ENCODE measurements around the gene ATRN.

ATRN gene

GRCh38 chr20:3651204-3651962 is 180.6 kb downstream of the ATRN start:
- TF ChIP-seq YY1 (IDR thresholded peaks at IDR 0.05; ENCODE audit: insufficient read depth, insufficient read length) (no peak), ZNF274 (IDR thresholded peaks at IDR 0.05; ENCODE audit: low read depth, low read length) (no peak), SUZ12 (IDR thresholded peaks at IDR 0.05; ENCODE audit: extremely low read depth, insufficient read depth, insufficient read length) (no peak)
- no peak overlapping the region for H3K9ac ChIP-seq (ENCODE audit: insufficient read length, low read depth)
- no peaks in the 10 kb centered on the region for H3K36me3 ChIP-seq (ENCODE audit: insufficient read depth, insufficient read length, low read length)
- H3K27me3 ChIP-seq (ENCODE audit: insufficient read depth, insufficient read length) = no peaks in the 10 kb centered on the region
- peaks cover 4% of the 10 kb centered on the region for H3K4me1 ChIP-seq (ENCODE audit: insufficient read depth, insufficient read length)
- no peak for DNase-seq (ENCODE audit: low read depth, low spot score)
- H3K9me3 ChIP-seq (ENCODE audit: insufficient read depth, low read length) = no peaks in the 10 kb centered on the region
- no peak overlapping the region for H3K4me3 ChIP-seq (ENCODE audit: insufficient read length, low read depth)

- Histone ChIP-seq H3K9ac (ENCODE audit: insufficient read length, low read depth) (no peak overlapping the region), H3K36me3 (ENCODE audit: insufficient read depth, insufficient read length, low read length) (no peaks in the 10 kb centered on the region), H3K4me3 (ENCODE audit: insufficient read length, low read depth) (no peak overlapping the region), H3K4me1 (ENCODE audit: insufficient read depth, insufficient read length) (peaks cover 4% of the 10 kb centered on the region), H3K27me3 (ENCODE audit: insufficient read depth, insufficient read length) (no peaks in the 10 kb centered on the region), H3K9me3 (ENCODE audit: insufficient read depth, low read length) (no peaks in the 10 kb centered on the region)
- DNase-seq (ENCODE audit: low read depth, low spot score) = no peak
- TF ChIP-seq ZNF274 (IDR thresholded peaks at IDR 0.05; ENCODE audit: low read depth, low read length) (no peak), YY1 (IDR thresholded peaks at IDR 0.05; ENCODE audit: insufficient read depth, insufficient read length) (no peak), SUZ12 (IDR thresholded peaks at IDR 0.05; ENCODE audit: extremely low read depth, insufficient read depth, insufficient read length) (no peak)
Measured at GRCh38 chr20:3652221-3652620, 181.4 kb downstream of the ATRN start.

- H3K36me3 ChIP-seq (ENCODE audit: insufficient read depth, insufficient read length, low read length) = no peaks in the 10 kb centered on the region
- peaks cover 4% of the 10 kb centered on the region for H3K4me1 ChIP-seq (ENCODE audit: insufficient read depth, insufficient read length)
- no peak overlapping the region for H3K9ac ChIP-seq (ENCODE audit: insufficient read length, low read depth)
- DNase-seq (ENCODE audit: low read depth, low spot score) = no peak
- H3K4me3 ChIP-seq (ENCODE audit: insufficient read length, low read depth) = no peak overlapping the region
- H3K9me3 ChIP-seq (ENCODE audit: insufficient read depth, low read length) = no peaks in the 10 kb centered on the region
- TF ChIP-seq YY1 (IDR thresholded peaks at IDR 0.05; ENCODE audit: insufficient read depth, insufficient read length) (no peak), SUZ12 (IDR thresholded peaks at IDR 0.05; ENCODE audit: extremely low read depth, insufficient read depth, insufficient read length) (no peak), ZNF274 (IDR thresholded peaks at IDR 0.05; ENCODE audit: low read depth, low read length) (no peak)
- H3K27me3 ChIP-seq (ENCODE audit: insufficient read depth, insufficient read length) = no peaks in the 10 kb centered on the region
Measured at GRCh38 chr20:3652676-3653596, 182.1 kb downstream of the ATRN start.

GRCh38 chr20:3653921-3654320 is 183.1 kb downstream of the ATRN start:
- Histone ChIP-seq H3K27me3 (ENCODE audit: insufficient read depth, insufficient read length) (no peaks in the 10 kb centered on the region), H3K36me3 (ENCODE audit: insufficient read depth, insufficient read length, low read length) (no peaks in the 10 kb centered on the region), H3K9me3 (ENCODE audit: insufficient read depth, low read length) (no peaks in the 10 kb centered on the region), H3K9ac (ENCODE audit: insufficient read length, low read depth) (no peak overlapping the region), H3K4me3 (ENCODE audit: insufficient read length, low read depth) (no peak overlapping the region), H3K4me1 (ENCODE audit: insufficient read depth, insufficient read length) (peaks cover 4% of the 10 kb centered on the region)
- TF ChIP-seq YY1 (IDR thresholded peaks at IDR 0.05; ENCODE audit: insufficient read depth, insufficient read length) (no peak), ZNF274 (IDR thresholded peaks at IDR 0.05; ENCODE audit: low read depth, low read length) (no peak), SUZ12 (IDR thresholded peaks at IDR 0.05; ENCODE audit: extremely low read depth, insufficient read depth, insufficient read length) (no peak)
- DNase-seq (ENCODE audit: low read depth, low spot score) = no peak

GRCh38 chr20:3654326-3655130 is 183.7 kb downstream of the ATRN start:
- Histone ChIP-seq H3K27me3 (ENCODE audit: insufficient read depth, insufficient read length) (no peaks in the 10 kb centered on the region), H3K36me3 (ENCODE audit: insufficient read depth, insufficient read length, low read length) (no peaks in the 10 kb centered on the region), H3K4me3 (ENCODE audit: insufficient read length, low read depth) (no peak overlapping the region), H3K9ac (ENCODE audit: insufficient read length, low read depth) (no peak overlapping the region), H3K4me1 (ENCODE audit: insufficient read depth, insufficient read length) (peaks cover 4% of the 10 kb centered on the region), H3K9me3 (ENCODE audit: insufficient read depth, low read length) (no peaks in the 10 kb centered on the region)
- no peak for DNase-seq (ENCODE audit: low read depth, low spot score)
- TF ChIP-seq SUZ12 (IDR thresholded peaks at IDR 0.05; ENCODE audit: extremely low read depth, insufficient read depth, insufficient read length) (no peak), ZNF274 (IDR thresholded peaks at IDR 0.05; ENCODE audit: low read depth, low read length) (no peak), YY1 (IDR thresholded peaks at IDR 0.05; ENCODE audit: insufficient read depth, insufficient read length) (no peak)

GRCh38 chr20:3655131-3655405 is 184.2 kb downstream of the ATRN start:
- Histone ChIP-seq H3K27me3 (ENCODE audit: insufficient read depth, insufficient read length) (no peaks in the 10 kb centered on the region), H3K4me1 (ENCODE audit: insufficient read depth, insufficient read length) (peaks cover 6% of the 10 kb centered on the region), H3K9ac (ENCODE audit: insufficient read length, low read depth) (no peak overlapping the region), H3K4me3 (ENCODE audit: insufficient read length, low read depth) (no peak overlapping the region), H3K9me3 (ENCODE audit: insufficient read depth, low read length) (no peaks in the 10 kb centered on the region), H3K36me3 (ENCODE audit: insufficient read depth, insufficient read length, low read length) (no peaks in the 10 kb centered on the region)
- TF ChIP-seq ZNF274 (IDR thresholded peaks at IDR 0.05; ENCODE audit: low read depth, low read length) (no peak), SUZ12 (IDR thresholded peaks at IDR 0.05; ENCODE audit: extremely low read depth, insufficient read depth, insufficient read length) (no peak), YY1 (IDR thresholded peaks at IDR 0.05; ENCODE audit: insufficient read depth, insufficient read length) (no peak)
- DNase-seq (ENCODE audit: low read depth, low spot score) = no peak
